Stimulated activated CD4-positive, alpha-beta T cell treated with anti-CD3 and anti-CD28 coated beads, Interleukin-4, amount 100 ng/mL, for 1 hour (primary cell): ENCODE data around the gene CNDP2.
"Not testable (repeated sequence)": the region's sequence is repeated elsewhere in the genome, so short reads cannot be mapped to it uniquely, and the experiment has no call there.

Source experiments
- DNase-seq: peaks from one replicate; pipeline ENCODE4 v3.0.0-alpha.2; 2020

CNDP2 gene

GRCh38 chr18:74541703-74542555 is 45.8 kb downstream of the CNDP2 start:
- no peak for DNase-seq

GRCh38 chr18:74544898-74545297 is 48.7 kb downstream of the CNDP2 start:
- no peak for DNase-seq

- DNase-seq: no peak
Observed at GRCh38 chr18:74546007-74546406, 49.8 kb downstream of the CNDP2 start.

DNA sequence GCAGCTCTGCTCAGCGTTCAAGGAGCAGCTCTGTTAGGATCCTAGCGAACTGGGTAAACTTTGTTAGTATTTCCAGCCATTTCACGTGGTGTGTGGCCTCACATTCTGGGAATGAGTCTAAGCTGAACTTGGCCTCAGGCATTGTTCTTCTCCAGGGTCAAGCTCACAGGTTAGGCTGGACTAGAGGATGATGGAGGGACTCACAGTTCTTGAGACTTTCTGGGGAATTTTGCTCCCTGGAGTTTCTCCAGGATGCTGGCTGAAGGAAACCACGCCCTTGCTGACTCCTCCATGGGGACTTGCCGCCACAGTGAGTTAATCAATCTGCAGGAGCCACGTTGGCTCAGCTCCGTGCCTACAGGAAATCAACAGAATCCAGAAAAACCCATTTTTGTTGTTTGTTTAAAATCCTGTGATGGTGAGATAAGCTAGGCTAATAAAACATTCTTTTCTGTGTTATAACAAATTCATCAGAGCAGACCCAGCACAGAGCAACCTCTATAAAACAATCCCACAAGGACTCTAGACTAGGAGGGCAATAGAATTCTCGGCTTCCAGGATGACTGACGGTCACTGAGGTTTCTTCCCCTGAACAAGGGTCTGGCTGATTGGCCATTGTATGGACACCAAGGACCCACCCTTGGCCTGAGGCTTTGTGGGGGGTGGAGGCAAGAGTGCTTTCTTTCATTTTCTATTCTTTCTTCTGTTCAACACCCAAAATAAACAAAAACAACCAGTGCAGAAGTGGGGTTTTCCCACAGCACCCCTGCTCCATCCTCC is 50.8 kb downstream of the CNDP2 start:
- DNase-seq: no peak

DNA sequence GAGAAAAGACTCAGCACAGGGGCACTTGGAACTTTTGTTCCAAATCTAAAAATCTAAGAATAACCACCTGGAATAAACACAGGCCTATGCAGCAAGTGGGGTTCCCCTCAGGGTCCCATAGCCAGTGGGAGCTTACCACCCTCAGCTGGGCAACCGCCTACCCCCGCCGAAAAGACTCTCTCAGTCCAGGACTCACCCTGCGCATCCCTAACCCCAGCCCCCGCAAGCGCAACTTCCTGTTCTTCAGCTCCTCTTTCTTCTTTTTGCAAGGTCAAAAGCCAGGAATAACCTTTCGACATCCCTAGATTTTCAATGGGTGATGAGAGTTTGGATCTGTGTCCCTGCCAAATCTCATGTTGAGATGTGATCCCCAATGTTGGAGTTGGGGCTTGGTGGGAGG is 51.7 kb downstream of the CNDP2 start:
- DNase-seq: no peak

DNA sequence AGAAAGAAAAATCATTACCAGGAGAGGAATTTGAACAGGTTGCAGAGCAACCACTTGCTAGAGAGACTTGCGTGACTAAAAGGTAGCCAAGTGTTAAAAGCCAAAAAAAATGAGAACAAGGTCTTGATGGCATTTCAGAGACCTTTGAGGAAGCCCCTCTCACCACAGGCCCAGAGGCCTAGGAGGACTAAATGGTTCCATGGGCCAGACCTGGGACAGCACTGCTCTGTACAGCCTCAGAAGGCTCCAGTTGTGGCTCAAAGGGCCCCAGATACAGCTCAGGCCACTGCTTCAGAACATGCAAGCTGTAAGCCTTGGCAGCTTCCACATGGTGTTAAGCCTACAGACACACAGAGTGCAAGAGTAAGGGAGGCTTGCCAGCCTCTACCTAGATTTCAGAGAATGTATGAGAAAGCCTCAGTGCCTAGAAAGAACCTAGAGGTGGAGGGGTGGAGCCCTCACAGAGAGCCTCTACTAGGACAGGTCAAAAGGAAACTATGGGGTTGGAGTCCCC is 53.5 kb downstream of the CNDP2 start:
- DNase-seq: no peak

DNA sequence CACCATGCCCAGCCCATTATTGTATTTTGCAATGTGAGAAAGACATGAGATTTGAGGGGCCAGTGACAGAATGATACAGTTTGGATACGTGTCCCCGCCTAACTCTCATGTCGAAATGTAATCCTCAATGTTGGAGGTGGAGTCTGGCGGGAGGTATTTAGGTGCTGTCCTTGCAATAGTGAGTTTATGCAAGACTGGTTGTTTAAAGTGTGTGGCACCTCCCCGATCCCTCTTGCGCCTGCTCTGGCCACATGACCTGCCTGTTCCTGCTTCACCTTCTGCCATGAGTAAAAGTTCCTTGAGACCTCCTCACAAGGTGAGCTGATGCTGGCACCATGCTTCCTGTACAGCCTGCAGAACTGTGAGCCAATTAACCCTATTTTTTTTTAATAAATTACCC is 54.7 kb downstream of the CNDP2 start:
- DNase-seq: no peak

DNA sequence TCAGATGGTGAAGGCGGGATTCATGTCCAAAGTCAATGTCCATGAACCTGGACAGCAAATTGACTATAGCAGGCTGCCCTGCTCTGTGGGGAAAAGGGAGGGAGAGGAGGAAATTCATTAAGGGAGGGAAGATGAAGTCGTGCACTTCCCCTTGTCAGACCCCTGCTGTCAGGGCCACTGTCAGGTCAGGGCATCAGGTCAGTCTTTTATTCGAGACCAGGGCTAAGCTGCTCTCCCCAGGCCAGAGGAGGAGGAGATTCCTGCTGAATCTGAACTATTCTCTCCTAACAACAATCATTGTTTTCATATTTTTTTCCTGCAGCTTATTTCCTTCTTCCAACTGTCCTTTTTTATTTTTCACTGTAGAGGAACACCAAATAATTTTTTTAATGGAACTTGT is 55.3 kb downstream of the CNDP2 start:
- DNase-seq: no peak

DNA sequence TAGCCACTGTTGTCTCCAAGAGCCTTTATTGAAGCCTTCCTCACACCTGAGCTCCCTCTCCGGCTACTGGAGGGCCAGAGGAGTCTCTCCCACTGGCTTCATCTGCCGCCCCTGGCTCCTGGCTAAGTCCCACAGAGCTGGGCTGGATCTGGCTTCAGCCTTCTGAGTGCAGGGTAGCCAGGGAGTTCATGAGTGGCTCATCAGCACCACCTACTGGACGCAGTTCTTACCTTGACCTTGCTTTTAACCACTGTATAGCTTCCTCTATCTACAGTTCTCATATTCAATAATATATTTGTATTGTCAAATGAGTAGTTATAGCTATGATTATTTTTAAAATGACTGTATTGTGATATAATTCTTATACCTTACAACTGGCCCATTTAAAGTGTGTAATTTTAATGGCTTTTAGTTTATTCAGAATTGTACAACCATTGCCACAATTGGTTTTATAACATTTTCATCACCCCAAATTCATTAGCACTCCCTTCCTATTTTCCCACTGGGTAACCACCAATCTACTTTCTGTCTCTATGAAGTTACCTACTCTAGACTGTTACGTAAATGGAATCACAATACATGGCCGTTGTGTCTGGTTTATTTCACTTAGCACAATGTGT is 55.9 kb downstream of the CNDP2 start:
- peak; percentile 76 for DNase-seq

DNA sequence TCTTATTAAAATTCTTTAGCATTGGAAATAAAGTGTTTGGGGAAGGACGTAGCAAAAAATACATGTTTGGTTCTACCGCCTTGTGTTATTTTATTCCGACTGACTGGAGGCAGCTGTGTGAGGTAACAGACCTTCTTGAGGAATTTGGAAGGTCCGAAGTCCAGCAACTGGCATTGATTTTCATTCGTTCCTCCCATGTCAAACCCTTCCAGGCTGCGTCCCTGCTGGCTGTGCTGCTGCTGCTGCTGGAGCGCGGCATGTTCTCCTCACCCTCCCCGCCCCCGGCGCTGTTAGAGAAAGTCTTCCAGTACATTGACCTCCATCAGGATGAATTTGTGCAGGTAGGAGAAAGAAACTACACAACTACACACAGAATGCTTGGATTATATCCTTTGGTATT is 60.0 kb downstream of the CNDP2 start:
- no peak for DNase-seq

- no peak for DNase-seq
Observed at GRCh38 chr18:74558096-74558495, 61.9 kb downstream of the CNDP2 start.

DNA sequence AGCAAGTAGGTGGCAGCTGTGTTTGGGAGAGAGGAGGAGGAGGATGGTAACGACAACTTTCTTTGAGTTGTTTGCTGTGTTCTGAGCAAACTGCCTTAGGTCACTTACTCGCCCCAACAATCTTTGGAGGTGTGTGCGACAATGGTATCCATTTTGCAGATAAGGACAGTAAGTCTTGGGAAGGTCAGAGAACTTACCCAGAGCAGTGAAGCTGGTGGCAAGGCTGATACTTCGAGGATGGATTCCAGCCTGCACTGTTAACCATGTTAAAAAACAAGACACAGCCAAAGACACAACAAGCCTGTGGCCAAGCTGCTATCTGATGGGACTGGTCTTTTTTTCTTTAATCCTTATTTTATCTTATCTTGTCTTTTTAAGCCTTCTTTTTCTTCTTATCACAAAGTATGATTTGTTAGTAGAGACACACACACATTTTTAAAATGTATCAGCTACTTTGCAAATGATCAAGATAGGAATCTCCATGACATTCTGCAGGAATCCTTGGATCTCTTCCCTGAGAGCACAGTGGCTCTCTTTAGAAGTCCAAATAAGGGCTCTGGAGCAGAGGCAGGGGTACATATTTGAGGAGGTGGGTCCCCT is 66.1 kb downstream of the CNDP2 start:
- DNase-seq: no peak

DNA sequence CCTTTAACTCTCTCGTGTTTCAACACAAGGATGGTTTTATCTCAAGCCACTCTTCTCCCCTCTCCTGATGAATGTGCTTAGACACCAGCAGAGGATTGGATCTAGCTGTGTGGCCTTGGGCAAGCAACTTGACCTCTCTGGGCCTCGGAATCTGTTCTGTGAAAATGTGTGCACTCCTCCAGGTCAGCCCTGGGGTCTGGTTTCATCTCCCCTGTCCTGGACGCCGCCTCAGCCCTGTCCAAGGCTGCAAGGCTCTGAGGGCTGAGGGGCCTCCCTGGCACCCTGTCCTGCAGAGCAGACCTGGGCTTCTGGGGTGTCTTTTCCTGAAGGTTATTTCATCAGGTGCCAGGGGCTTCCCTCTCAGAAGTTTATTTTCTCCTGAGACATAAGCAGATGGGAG is 66.6 kb downstream of the CNDP2 start:
- no peak for DNase-seq

DNA sequence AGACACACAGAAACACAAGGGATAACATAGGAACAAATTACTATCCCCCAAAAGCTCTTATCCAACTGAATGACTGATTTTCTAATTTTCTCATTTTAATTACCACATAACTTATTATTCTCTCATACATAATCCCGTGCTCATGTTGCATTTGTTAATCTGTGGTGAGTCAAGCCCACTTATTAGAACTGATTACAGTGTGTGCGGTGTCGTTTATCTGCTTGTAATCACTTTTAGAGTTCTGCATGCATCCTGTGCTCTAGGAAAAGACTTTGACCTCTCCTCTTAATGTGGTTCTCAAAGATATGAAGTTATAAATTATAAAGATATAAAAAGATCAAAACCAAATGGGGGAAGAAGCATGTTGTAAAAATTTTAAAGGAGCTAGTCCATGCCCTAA is 67.8 kb downstream of the CNDP2 start:
- DNase-seq: no peak

- not testable (repeated sequence) for DNase-seq
Observed at GRCh38 chr18:74565164-74565563, 69.0 kb downstream of the CNDP2 start.

DNA sequence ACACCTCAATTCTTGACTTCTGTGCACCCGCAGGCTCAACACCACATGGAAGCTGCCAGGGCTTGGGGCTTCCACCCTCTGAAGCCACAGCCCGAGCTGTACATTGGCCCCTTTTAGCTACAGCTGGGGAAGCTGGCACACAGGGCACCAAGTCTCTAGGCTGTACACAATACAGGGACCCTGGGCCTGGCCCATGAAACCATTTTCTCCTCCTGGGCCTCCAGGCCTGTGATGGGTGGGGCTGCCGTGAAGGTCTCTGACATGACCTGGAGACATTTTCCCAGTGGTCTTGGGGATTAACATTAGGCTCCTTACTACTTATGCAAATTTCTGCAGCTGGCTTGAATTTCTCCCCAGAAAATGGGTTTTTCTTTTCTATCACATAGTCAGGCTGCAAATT is 69.8 kb downstream of the CNDP2 start:
- DNase-seq: not testable (repeated sequence)

DNA sequence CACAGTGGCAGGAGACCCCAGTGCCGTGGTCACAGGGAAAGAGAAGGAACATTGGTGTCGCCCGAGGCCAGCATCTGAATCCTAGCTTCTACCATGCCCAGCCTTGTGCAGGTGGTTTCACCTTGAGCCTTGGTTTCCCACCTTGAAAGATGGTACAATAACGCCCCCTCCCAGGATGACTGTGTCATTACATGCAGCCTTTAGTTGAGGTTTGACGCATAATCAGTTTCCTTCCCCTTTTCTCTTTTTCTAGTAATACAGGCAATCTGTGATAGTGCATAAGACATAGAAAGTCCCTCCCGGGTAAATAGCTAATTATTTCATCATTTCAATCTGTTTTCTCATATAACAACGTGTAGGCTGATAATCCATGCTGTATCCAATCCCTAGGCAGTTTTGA is 71.7 kb downstream of the CNDP2 start:
- no peak for DNase-seq

GRCh38 chr18:74569401-74569800 is 73.2 kb downstream of the CNDP2 start:
- no peak for DNase-seq

GRCh38 chr18:74570266-74570665 is 74.1 kb downstream of the CNDP2 start:
- DNase-seq: no peak

GRCh38 chr18:74571895-74572680 is 75.9 kb downstream of the CNDP2 start:
- no peak for DNase-seq

- DNase-seq: no peak
Observed at GRCh38 chr18:74573053-74573452, 76.9 kb downstream of the CNDP2 start.
